SK-N-SH treated with all-trans-retinoic acid at 6 μM for 48 hours (cell line): ENCODE results near the gene FAM124B.

Experiments used
- ATAC-seq: fragments of 200-7000 bp; cut with Tn5 transposase; 3 replicates; pipeline ENCODE4 v1.9.1; 2020; ENCODE audit warnings: mild to moderate bottlenecking, moderate library complexity
- ARNTL ChIP-seq: fragments of 450-650 bp; formaldehyde crosslinking; IDR thresholded peaks from 2 replicates; pipeline ENCODE4 v1.5.0; 2020; ENCODE audit warnings: low read depth, mild to moderate bottlenecking, moderate library complexity, borderline replicate concordance
- BACH2 ChIP-seq: fragments of 250-450 bp; sonication (Bioruptor Pico); IDR thresholded peaks from 2 replicates; pipeline ENCODE4 v1.9.0; 2021; ENCODE audit warnings: mild to moderate bottlenecking, borderline replicate concordance
- CREB5 ChIP-seq: fragments of 250-450 bp; sonication (Bioruptor Pico); IDR thresholded peaks from 2 replicates; pipeline ENCODE4 v1.5.1; 2020; ENCODE audit warnings: low read depth, mild to moderate bottlenecking, moderate library complexity
- CSDC2 ChIP-seq: fragments of 250-450 bp; sonication (Bioruptor Pico); IDR thresholded peaks from 2 replicates; pipeline ENCODE4 v1.5.0; 2020; ENCODE audit warnings: mild to moderate bottlenecking, moderate library complexity
- CSRNP3 ChIP-seq: fragments of 250-450 bp; sonication (Bioruptor Pico); IDR thresholded peaks from 2 replicates; pipeline ENCODE4 v1.5.1; 2021; ENCODE audit warnings: mild to moderate bottlenecking, moderate library complexity
- GLIS3 ChIP-seq: fragments of 250-450 bp; sonication (Bioruptor Pico); IDR thresholded peaks from 2 replicates; pipeline ENCODE4 v1.5.0; 2020; ENCODE audit warnings: mild to moderate bottlenecking, moderate library complexity
- ISL1 ChIP-seq: fragments of 250-450 bp; sonication (Bioruptor Pico); IDR thresholded peaks from 2 replicates; pipeline ENCODE4 v2.1.2; 2022; ENCODE audit warnings: mild to moderate bottlenecking, moderate library complexity
- PATZ1 ChIP-seq: fragments of 250-450 bp; sonication (Bioruptor Pico); IDR thresholded peaks from 2 replicates; pipeline ENCODE4 v1.8.0; 2020; ENCODE audit warnings: mild to moderate bottlenecking, moderate library complexity, borderline replicate concordance
- POU6F1 ChIP-seq: fragments of 250-450 bp; sonication (Bioruptor Pico); IDR thresholded peaks from 2 replicates; pipeline ENCODE4 v1.8.0; 2021; ENCODE audit warnings: low read depth, mild to moderate bottlenecking, moderate library complexity, borderline replicate concordance
- PPARA ChIP-seq: fragments of 250-450 bp; sonication (Bioruptor Pico); IDR thresholded peaks from 2 replicates; pipeline ENCODE4 v1.5.0; 2020; ENCODE audit warnings: mild to moderate bottlenecking, borderline replicate concordance
- RARB ChIP-seq: fragments of 250-450 bp; sonication (Bioruptor Pico); IDR thresholded peaks from 2 replicates; pipeline ENCODE4 v1.8.0; 2021; ENCODE audit warnings: mild to moderate bottlenecking, moderate library complexity
- SNAI2 ChIP-seq: fragments of 250-450 bp; sonication (Bioruptor Pico); IDR thresholded peaks from 2 replicates; pipeline ENCODE4 v1.5.0; 2020; ENCODE audit warnings: mild to moderate bottlenecking, moderate library complexity
- TCF4 ChIP-seq: fragments of 250-450 bp; sonication (Bioruptor Pico); IDR thresholded peaks from 2 replicates; pipeline ENCODE4 v1.8.0; 2021; ENCODE audit warnings: mild to moderate bottlenecking, moderate library complexity, borderline replicate concordance
- TOX ChIP-seq: fragments of 250-450 bp; sonication (Bioruptor Pico); IDR thresholded peaks from 2 replicates; pipeline ENCODE4 v1.8.0; 2021; ENCODE audit warnings: mild to moderate bottlenecking, moderate library complexity, borderline replicate concordance
- TSHZ2 ChIP-seq: fragments of 250-450 bp; sonication (Bioruptor Pico); IDR thresholded peaks from 2 replicates; pipeline ENCODE4 v1.5.0; 2020; ENCODE audit warnings: mild to moderate bottlenecking, moderate library complexity
- ZC3H10 ChIP-seq: fragments of 250-450 bp; sonication (Bioruptor Pico); IDR thresholded peaks from 2 replicates; pipeline ENCODE4 v1.5.1; 2021; ENCODE audit warnings: mild to moderate bottlenecking, moderate library complexity
- ZFP3 ChIP-seq: fragments of 250-450 bp; sonication (Bioruptor Pico); IDR thresholded peaks from 2 replicates; pipeline ENCODE4 v1.5.0; 2020; ENCODE audit warnings: mild to moderate bottlenecking, moderate library complexity
- ZFP30 ChIP-seq: fragments of 450-650 bp; formaldehyde crosslinking; IDR thresholded peaks from 2 replicates; pipeline ENCODE4 v1.5.0; 2022; ENCODE audit warnings: mild to moderate bottlenecking, moderate library complexity
- ZNF565 ChIP-seq: fragments of 450-650 bp; formaldehyde crosslinking; conservative IDR thresholded peaks from 2 replicates; pipeline ENCODE4 v1.5.0; 2020; ENCODE audit warnings: low read depth, mild to moderate bottlenecking, moderate library complexity
- ZNF70 ChIP-seq: fragments of 450-650 bp; formaldehyde crosslinking; IDR thresholded peaks from 2 replicates; pipeline ENCODE4 v1.5.0; 2020; ENCODE audit warnings: mild to moderate bottlenecking, moderate library complexity
- ZNF8 ChIP-seq: fragments of 450-650 bp; formaldehyde crosslinking; IDR thresholded peaks from 2 replicates; pipeline ENCODE4 v1.5.0; 2020; ENCODE audit warnings: mild to moderate bottlenecking, moderate library complexity

FAM124B gene

GRCh38 chr2:224345492-224345891 is 56.4 kb downstream of the FAM124B start:
- ATAC-seq: no peak
- TF ChIP-seq TSHZ2: no peak
- no peak for TF ChIP-seq ZC3H10 (CRISPR knock-in tag)
- TF ChIP-seq TCF4: no peak
- TF ChIP-seq BACH2: no peak
- TF ChIP-seq CSDC2 (CRISPR knock-in tag): no peak
- no peak for TF ChIP-seq ZNF8 (CRISPR knock-in tag)
- TF ChIP-seq PATZ1: no peak
- no peak for TF ChIP-seq CREB5 (CRISPR knock-in tag)
- no peak for TF ChIP-seq PPARA (CRISPR knock-in tag)
- TF ChIP-seq POU6F1: no peak
- TF ChIP-seq SNAI2 (CRISPR knock-in tag): no peak
- TF ChIP-seq ISL1 (CRISPR knock-in tag): no peak
- TF ChIP-seq GLIS3 (CRISPR knock-in tag): no peak

GRCh38 chr2:224343226-224343625 is 58.7 kb downstream of the FAM124B start:
- no peak for ATAC-seq
- TF ChIP-seq POU6F1 (no peak), ZNF8 (CRISPR knock-in tag) (no peak), ZFP3 (CRISPR knock-in tag) (no peak), CSRNP3 (CRISPR knock-in tag) (no peak), ZC3H10 (CRISPR knock-in tag) (no peak), SNAI2 (CRISPR knock-in tag) (no peak), ZNF70 (no peak), TSHZ2 (no peak), BACH2 (no peak), TOX (no peak), PATZ1 (no peak), TCF4 (no peak), GLIS3 (CRISPR knock-in tag) (no peak), ARNTL (CRISPR knock-in tag) (no peak), ZFP30 (CRISPR knock-in tag) (no peak), ZNF565 (CRISPR knock-in tag) (no peak), RARB (CRISPR knock-in tag) (no peak)
